ENCODE data around the gene CDC34.

The CDC34 gene

GRCh38 chr19:589693-590395 lies 58.3 kb downstream of the CDC34 start, which contains the start of gene HCN2:
HCN2 (plus strand) TSS chr19:589881; CDS start chr19:589946, 65 bp downstream.
- no peak for DNase-seq

DNA sequence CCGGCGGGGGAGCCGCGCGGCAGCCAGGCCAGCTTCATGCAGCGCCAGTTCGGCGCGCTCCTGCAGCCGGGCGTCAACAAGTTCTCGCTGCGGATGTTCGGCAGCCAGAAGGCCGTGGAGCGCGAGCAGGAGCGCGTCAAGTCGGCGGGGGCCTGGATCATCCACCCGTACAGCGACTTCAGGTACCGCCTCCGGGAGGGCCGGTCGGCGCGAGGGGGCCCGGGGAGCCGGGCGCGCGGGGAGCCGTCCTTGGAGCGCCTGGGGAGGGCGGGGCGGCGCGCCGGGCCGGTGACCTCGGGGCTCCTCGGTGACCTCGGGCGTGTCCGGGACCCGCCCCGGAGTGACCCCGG lies 58.8 kb downstream of the CDC34 start:
- DNase-seq: no peak

DNA sequence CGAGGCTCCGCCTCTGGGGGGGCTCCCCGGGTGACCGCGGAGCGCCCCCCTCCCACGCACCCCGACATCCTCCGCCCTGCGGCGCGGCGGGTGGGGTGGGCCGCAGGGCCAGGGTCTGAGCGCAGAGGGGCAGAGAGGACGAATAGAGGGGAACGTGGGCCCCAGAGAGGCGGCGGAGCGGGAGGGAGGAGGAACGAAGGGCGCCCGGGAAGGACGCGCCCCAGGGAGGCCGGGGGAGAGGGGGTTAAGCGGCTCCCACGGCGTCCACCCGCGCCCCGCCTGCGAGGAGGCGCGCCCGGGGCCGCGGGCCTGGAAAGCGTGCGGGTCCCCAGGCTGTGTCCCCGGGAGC lies 59.2 kb downstream of the CDC34 start:
- DNase-seq: no peak

DNA sequence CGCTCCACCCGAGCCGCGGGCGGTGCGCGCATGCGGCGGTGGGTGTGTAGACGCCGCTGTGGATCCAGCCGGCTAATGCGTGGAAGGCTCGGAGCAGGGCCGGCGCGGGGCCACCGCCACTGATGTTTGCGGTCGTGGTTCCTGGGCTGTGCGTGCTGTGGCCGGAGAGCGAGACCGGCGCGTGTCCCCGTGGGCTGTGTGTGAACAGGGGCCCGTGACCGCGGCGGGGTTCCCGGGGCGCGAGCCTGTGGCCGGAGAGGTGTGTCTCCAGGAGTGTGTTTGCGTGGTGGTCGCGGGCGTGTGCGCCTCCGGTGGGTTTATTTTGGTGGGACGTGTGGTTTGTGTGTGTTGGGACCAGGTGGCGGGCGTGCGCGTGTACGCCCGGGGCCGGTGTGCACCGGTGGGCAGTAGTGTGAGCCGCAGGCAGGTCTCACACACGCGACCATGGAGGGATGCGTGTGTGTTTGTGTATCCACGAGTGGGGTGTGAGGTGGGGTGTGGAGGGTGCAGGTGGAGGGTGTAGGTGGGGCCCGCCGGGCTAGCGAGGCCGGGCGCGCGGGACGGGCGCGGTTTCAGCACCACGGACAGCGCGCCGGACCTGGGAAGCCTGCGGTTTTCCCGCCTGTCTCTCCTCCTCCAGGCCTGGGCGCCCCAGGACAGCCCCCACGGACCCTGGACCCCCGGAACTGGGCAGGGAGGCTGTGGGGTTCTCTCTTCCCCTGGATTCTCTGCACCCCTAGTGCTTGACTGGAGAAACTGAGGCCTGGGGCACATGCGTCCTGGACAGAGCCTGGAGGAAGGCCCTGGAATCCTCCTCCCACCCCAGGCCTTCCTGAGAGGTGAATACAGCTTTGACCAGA lies 59.8 kb downstream of the CDC34 start:
- no peak for DNase-seq

All from NCI-H2171 treated with DMSO at 0.1 percent for 48 hours (cell line).